ENCODE measurements around the gene NHERF2. TPM values are rescaled to one million over a fixed set of nuclear protein-coding genes. Genes with fewer than 3 reads are reported as not detected.
A peak's percentile ranks its signal among the peaks of the same experiment; 100 is the strongest.

Gene NHERF2
- total and polyA plus RNA-seq, 2 of the 4 experiments (the other 2 are of a cell fraction), result 18.6 to 77.8 TPM

DNA sequence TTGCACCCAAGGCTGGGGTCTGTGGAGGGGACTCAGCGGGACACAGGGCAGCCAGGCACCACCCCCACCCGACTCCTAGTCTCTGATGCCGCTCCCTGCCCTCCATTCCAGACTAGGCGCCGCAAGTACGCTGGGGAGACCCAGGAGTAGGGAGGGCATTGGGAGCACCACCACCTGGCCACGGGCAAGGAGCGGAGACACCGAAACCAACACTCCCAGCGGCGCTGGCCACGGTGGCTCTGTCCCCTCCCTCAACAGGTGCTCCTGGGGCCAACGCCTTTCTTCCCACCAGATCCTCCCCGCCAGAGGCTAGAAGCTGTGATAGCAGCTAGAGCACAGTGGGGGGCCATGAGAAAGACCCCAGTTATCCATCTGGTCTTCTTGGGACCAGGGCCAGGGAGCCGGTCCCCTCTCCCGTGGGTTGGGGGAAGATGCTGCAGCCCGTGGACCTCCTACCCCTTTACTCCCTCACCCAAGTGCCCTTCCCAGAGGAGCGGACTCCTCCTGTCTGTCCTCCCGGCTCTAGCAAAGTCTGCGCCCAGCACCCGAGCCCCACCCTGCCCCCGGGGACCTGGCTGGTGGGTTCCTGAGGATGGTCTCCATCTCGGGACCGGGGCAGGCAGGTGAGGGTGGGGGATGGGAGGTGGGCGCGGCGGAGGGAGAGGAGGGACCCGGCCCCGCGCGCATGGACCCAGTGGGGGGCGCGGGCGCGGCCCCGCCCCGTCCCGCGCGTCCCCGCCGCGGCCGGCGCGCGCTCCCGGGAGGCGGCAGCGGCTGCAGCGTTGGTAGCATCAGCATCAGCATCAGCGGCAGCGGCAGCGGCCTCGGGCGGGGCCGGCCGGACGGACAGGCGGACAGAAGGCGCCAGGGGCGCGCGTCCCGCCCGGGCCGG lies 37.2 kb upstream of the NHERF2 start, which contains the start of gene SYNGR3:
Gene SYNGR3, plus strand, starts transcription at position 762 of the 892 bp plus-strand sequence. CDS start 133 bp downstream, outside the sequence.
- H3K79me1 ChIP-seq (ENCODE audit: low read depth in 1 of 2, low read length in 2 of 2), result peaks cover 21 to 29% of the 10 kb centered on the region in 2 experiments
- TF ChIP-seq, protein P1, sequence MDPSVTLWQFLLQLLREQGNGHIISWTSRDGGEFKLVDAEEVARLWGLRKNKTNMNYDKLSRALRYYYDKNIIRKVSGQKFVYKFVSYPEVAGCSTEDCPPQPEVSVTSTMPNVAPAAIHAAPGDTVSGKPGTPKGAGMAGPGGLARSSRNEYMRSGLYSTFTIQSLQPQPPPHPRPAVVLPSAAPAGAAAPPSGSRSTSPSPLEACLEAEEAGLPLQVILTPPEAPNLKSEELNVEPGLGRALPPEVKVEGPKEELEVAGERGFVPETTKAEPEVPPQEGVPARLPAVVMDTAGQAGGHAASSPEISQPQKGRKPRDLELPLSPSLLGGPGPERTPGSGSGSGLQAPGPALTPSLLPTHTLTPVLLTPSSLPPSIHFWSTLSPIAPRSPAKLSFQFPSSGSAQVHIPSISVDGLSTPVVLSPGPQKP (IDR thresholded peaks at IDR 0.05; ENCODE audit: borderline replicate concordance, low read depth, low read length), result no peak
- TF ChIP-seq RAD21 (IDR thresholded peaks at IDR 0.05; ENCODE audit: low read length) (no peak), POLR2A (IDR thresholded peaks at IDR 0.05; ENCODE audit: low read depth, low read length) (no peak), MAZ (IDR thresholded peaks at IDR 0.05; ENCODE audit: borderline replicate concordance, low read depth, low read length) (no peak), RCOR1 (IDR thresholded peaks at IDR 0.05; ENCODE audit: insufficient replicate concordance, low read length) (no peak), RFX5 (IDR thresholded peaks at IDR 0.05; ENCODE audit: low read depth, low read length) (no peak), CHD1 (IDR thresholded peaks at IDR 0.05; ENCODE audit: low read depth, low read length) (no peak), MXI1 (IDR thresholded peaks at IDR 0.05; ENCODE audit: borderline replicate concordance, low read depth, low read length) (no peak), CEBPB (IDR thresholded peaks at IDR 0.05; ENCODE audit: low read depth, low read length) (no peak)
- TF ChIP-seq, protein P2, sequence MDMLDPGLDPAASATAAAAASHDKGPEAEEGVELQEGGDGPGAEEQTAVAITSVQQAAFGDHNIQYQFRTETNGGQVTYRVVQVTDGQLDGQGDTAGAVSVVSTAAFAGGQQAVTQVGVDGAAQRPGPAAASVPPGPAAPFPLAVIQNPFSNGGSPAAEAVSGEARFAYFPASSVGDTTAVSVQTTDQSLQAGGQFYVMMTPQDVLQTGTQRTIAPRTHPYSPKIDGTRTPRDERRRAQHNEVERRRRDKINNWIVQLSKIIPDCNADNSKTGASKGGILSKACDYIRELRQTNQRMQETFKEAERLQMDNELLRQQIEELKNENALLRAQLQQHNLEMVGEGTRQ (IDR thresholded peaks at IDR 0.05; ENCODE audit: low read depth, low read length), result no peak
- no peaks in the 10 kb centered on the region for H4K20me1 ChIP-seq (ENCODE audit: insufficient read depth, low read length)
- peak within 1 kb of the TSS; percentile 76 for H2AK9ac ChIP-seq (replicated peaks; ENCODE audit: low read depth, low read length, poor library complexity)
- peak within 1 kb of the TSS; percentile 68 for H2AK5ac ChIP-seq (ENCODE audit: low read depth, low read length)
- H4K5ac ChIP-seq (ENCODE audit: low read depth, low read length), result 0 out of 2 replicates have a peak within 1 kb of the TSS, but pooled peaks have one; percentile 23
- H3K9me1 ChIP-seq (ENCODE audit: insufficient read depth, low read length), result peaks cover 20% of the 10 kb centered on the region
- DNase-seq (no peak), ATAC-seq (ENCODE audit: low read depth) (peak; percentile 18)
- peak within 1 kb of the TSS; percentile 89 for H3K4me2 ChIP-seq (ENCODE audit: low read depth, low read length)
- H2BK120ac ChIP-seq (ENCODE audit: low read depth, low read length), result no peak within 1 kb of the TSS
- 0 out of 2 replicates have a peak within 1 kb of the TSS, but pooled peaks have one; percentile 66 for H3K23ac ChIP-seq (ENCODE audit: low read depth, low read length)
- no peak within 1 kb of the TSS for H2BK20ac ChIP-seq (ENCODE audit: low read depth, low read length)
- POLR2A ChIA-PET (ENCODE audit: unreplicated experiment), result no interaction called here
- dilution Hi-C loops (cut with HindIII; ENCODE audit: low sequenced_read_pairs, unreplicated experiment), result no loop called here
- H3K4ac ChIP-seq (ENCODE audit: low read depth, low read length), result peak within 1 kb of the TSS; percentile 24; the same call in 1 of the 2 replicates
- H3K9me3 ChIP-seq (ENCODE audit: control insufficient read depth, insufficient read depth, low read length), result peaks cover 2% of the 10 kb centered on the region; the same call in 1 of the 2 replicates
- peaks cover 21% of the 10 kb centered on the region for H3K4me1 ChIP-seq (ENCODE audit: control insufficient read depth, insufficient read depth, low read length)
- in situ Hi-C loops (cut with MboI; ENCODE audit: low sequenced_read_pairs), result no loop called here
- H3K14ac ChIP-seq (replicated peaks; ENCODE audit: low read depth, low read length), result no peak within 1 kb of the TSS
- no peak within 1 kb of the TSS for H4K8ac ChIP-seq (ENCODE audit: low read depth in 2 of 2, low read length in 2 of 2)
- H3K36me3 ChIP-seq (ENCODE audit: control insufficient read depth, insufficient read depth, low read length), result peaks cover 13% of the 10 kb centered on the region
- intact Hi-C loops (cut with micrococcal nuclease), result no loop called here
- peaks cover 17% of the 10 kb centered on the region for H3K27me3 ChIP-seq (ENCODE audit: control insufficient read depth, insufficient read depth, low read length)
- no peak within 1 kb of the TSS for H3K56ac ChIP-seq (ENCODE audit: extremely low read depth, insufficient read depth, low read length)
- no peak within 1 kb of the TSS for H3K9ac ChIP-seq (ENCODE audit: low read depth, low read length)
- no peak within 1 kb of the TSS for H4K91ac ChIP-seq (ENCODE audit: insufficient read depth, low read depth, low read length)
- WGBS, 2 experiments (ENCODE audit: extremely low coverage in 2 of 2, insufficient read length in 1 of 2), result 0% methylated on average over 9 of the region's 67 CpGs; no CpG with 5 or more reads in 1 of the 2 experiments
- peak within 1 kb of the TSS; percentile 84 for H2AFZ ChIP-seq (replicated peaks; ENCODE audit: low read length, poor library complexity)
- H3K27ac ChIP-seq (ENCODE audit: insufficient read depth, low read length), result no peak within 1 kb of the TSS
- CTCF ChIA-PET, result no interaction called here
- no peak within 1 kb of the TSS for H2BK5ac ChIP-seq (ENCODE audit: low read depth, low read length, poor library complexity, severe bottlenecking)
- H3K18ac ChIP-seq (ENCODE audit: low read depth, low read length), result no peak within 1 kb of the TSS
- H2BK15ac ChIP-seq (ENCODE audit: low read depth, low read length), result no peak within 1 kb of the TSS
- BruUV-seq (replicated peaks), result no TSS peak
- peak within 1 kb of the TSS; percentile 52 for H3K4me3 ChIP-seq (ENCODE audit: insufficient read depth, low read depth, low read length)
